ENCODE results near the gene ROS1.
"Not testable (repeated sequence)": the region's sequence is repeated elsewhere in the genome, so short reads cannot be mapped to it uniquely, and the experiment has no call there.

Gene ROS1

DNA sequence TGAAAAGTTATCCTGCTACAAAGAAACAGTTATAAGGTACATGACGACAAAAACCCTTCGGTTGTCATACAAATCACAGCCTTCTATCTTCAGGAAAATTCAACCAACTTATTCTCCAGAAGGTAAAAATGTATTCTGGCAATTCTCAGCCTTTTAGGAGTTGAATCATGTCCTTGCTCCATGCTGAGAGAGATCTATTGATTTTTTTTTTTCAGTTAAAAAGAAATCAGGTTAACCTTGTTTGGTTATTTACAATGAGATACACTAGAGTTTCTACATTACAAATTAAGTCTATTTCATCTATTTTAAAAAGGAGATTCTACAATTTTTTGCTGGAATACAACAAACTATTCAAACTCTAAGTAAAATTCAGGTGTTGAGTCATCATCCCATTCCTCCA is 45.4 kb downstream of the ROS1 start:
- DNase-seq (ENCODE audit: low read depth) = no peak

GRCh38 chr6:117375446-117375845 is 50.3 kb downstream of the ROS1 start:
- no peak for DNase-seq (ENCODE audit: low read depth)

DNA sequence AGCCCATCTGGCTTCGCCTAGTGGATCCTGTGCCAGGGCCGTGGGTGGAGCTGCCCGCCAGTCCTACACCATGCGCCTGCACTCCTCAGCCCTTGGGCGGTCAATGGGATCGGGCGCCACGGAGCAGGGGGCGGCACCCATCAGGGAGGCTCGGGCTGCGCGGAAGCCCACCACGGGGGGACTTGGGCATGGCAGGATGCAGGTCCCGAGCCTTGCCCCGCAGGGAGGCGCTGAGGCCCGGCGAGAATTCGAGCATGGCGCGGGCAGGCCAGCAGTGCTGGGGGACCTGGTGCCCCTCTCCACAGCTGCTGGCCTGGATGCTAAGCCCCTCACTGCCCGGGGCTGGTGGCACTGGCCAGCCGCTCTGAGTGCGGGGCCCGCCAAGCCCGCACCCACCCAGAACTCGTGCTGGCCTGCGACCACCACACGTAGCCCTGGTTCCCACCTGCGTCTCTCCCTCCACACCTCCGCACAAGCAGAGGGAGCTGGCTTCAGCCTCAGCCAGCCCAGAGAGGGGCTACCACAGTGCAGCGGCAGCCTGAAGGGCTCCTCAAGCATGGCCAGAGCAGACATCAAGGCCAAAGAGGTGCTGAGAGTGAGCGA is 52.4 kb downstream of the ROS1 start:
- no peak for DNase-seq (ENCODE audit: low read depth)

GRCh38 chr6:117372289-117372688 is 53.5 kb downstream of the ROS1 start:
- DNase-seq (ENCODE audit: low read depth) = not testable (repeated sequence)

DNA sequence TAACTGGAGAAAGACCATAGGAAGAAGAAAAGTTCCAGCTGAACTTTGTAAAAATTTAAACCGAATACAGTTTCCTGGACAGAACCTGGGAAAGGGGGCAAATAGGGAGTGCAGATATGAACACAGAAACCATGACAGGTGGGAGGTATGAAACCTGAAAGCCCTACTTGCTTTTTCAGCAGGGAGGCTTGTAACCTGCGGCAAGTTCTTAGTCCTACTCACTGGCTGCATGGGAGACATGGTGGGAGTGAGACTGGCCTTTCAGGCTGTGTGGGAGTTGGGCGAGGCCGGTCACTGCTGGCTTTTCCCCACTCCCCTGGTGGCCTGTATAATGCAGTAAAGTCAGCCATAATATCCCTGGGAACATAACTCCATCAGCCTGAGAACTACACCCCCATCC is 54.2 kb downstream of the ROS1 start:
- no peak for DNase-seq (ENCODE audit: low read depth)

GRCh38 chr6:117359581-117359980 is 66.2 kb downstream of the ROS1 start:
- no peak for DNase-seq (ENCODE audit: low read depth)

DNA sequence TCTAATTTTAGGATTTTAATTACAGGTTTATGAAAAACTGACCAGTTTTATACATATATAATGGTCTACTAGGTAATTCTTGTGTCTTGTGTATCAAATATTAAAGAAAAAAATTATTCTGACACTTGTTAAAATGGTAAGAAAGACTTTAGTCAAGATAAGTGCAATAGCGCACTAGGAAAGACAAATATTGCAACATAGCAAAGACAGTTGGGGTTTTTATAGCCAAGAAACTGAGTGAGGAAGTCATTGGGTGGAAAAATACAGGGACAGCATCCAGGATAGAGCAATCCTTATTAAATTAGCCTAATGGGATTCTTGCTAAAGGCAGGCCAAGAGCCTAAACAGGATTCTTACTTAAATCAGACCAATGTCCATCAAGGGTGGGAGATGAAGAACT is 71.1 kb downstream of the ROS1 start:
- DNase-seq (ENCODE audit: low read depth) = no peak

DNA sequence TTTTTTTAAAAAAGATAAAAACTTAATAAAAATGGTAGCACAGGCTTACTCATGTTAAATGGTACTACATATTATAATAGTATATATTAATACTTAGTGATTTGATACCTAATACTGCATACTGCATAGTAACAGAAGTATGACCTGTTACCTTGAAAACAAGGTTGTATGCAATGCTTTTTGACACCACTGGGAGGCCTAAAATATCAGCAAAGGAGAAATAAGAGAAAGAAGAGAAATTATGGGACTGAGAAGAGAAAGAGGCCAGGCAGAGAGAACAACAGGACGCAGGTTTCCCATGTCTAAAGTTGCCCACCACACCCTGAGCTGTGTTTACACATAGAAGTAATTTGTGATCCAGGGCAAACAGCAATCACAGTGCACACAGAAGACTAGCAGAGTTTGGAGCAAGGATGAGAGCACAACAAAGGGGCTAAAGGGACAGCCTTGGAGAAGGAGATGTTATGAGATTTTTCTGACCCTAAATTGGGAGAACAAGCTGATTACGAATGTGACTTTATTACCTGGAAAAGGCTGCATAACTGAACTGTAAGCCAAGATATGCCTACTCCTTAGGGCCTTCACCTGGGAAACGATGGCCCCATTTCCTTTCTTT is 73.2 kb downstream of the ROS1 start:
- DNase-seq (ENCODE audit: low read depth) = no peak

GRCh38 chr6:117351521-117351920 is 74.2 kb downstream of the ROS1 start:
- no peak for DNase-seq (ENCODE audit: low read depth)

DNA sequence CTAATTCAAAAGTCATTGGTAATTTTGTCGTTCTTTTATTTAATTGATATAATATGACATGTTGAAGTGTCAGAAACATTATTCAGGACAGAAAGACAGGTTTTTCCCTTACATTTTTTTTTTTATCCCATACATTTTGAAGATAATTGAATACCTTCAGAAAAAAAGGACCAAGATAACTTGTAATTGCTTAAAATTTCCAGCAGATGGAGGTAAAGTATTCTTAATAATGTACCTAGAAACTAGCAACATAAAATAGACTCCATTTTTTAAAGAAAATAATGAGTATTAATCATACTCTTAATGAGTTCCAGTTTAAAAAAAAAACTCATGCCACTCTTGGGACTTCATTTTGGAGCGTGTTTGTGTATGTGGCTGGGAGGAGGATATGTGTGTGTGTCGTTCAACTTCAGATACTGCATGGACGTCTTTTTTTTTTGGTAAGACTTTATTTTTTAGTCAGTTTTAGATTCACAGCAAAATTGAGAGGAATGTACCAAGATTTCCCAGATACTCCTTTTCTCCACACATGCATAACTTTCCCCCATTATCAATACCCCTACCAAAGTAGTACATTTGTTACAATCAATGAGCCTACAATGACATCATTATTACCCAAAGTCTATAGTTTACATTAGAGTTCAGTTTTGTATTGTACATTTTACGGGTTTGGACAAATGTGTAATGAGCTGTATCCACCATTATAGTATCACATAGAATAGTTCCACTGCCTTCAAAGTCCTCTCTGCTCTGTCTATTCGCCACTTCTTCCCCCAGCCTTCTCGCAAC is 79.4 kb downstream of the ROS1 start:
- DNase-seq (ENCODE audit: low read depth) = no peak

DNA sequence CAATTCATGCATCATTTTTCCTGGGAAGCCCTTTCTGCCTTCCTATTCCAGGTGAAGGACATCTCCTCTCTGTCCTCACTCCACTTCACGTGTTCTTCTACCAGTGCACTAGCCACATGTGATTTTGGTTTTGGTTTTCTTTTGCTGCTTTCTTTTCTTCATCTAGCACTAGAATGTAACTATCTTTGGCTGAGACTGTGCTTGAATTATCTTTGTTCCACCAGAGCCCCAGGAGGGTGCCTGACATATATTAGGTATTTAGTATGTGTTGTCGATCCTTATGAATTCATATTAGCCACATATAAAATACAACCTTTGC is 80.5 kb downstream of the ROS1 start:
- DNase-seq (ENCODE audit: low read depth) = no peak

DNA sequence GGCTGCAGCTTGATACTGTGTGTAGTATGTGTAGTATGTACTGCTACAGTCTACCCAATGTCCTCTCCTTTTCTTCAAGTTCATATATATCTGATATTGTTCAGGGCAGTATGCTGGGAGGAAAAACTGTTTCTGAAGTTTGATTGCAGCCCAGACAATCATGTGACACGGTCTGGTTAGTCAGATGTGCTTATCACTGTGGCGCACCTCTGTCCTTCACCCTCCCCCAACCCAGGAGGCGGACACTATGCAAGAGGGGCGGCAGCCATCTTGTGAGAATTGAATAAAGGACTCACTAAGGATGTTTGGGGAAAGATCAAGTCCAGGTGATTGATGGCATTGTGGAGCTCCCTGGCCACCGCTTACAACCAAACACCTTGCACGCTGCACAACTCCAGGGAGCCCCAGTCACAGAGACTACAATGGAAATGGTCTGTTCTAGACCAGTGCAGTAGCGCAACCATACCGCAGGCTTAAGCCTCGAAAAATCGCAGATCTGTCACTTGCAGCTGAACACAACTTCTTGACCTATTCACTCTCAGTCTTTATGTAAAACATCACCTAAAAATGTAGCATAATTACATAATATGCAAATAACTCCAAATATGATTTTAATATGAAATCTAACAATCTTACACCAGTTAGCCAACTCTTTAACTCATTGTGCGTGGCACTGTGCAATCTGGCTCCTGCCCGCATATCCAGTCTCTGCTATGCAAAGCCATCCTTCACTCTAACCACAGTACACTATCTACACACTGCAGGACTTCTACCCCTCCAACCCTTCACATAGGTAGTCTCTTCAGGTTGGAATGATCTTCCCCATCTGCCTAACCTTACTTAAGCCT is 81.1 kb downstream of the ROS1 start:
- DNase-seq (ENCODE audit: low read depth) = no peak

- no peak for DNase-seq (ENCODE audit: low read depth)
These were observed 87.2 kb downstream of the ROS1 start for GRCh38 chr6:117338567-117338966.

GRCh38 chr6:117329926-117330325 is 95.8 kb downstream of the ROS1 start:
- no peak for DNase-seq (ENCODE audit: low read depth)

DNA sequence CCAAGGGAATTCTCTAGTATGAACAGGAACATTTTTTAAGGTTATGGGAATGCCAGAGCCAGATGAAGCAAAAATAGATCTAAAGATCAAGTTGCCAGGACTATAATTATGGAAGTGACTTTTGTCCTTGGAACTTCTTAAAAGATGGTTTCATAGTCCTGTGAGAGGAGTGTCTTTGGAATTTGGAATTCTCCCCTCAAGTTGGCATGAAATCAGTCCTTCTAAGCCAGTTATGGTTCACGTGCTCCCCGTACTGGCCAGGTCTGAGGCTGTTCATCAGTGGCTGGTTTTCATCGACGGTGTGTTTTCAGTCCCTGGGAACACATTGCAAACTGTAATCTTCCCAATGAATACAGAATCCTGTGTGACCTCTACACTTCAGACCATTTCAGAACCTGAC is 97.2 kb downstream of the ROS1 start:
- no peak for DNase-seq (ENCODE audit: low read depth)

- no peak for DNase-seq (ENCODE audit: low read depth)
These were observed 97.7 kb downstream of the ROS1 start for GRCh38 chr6:117328005-117328389.

DNA sequence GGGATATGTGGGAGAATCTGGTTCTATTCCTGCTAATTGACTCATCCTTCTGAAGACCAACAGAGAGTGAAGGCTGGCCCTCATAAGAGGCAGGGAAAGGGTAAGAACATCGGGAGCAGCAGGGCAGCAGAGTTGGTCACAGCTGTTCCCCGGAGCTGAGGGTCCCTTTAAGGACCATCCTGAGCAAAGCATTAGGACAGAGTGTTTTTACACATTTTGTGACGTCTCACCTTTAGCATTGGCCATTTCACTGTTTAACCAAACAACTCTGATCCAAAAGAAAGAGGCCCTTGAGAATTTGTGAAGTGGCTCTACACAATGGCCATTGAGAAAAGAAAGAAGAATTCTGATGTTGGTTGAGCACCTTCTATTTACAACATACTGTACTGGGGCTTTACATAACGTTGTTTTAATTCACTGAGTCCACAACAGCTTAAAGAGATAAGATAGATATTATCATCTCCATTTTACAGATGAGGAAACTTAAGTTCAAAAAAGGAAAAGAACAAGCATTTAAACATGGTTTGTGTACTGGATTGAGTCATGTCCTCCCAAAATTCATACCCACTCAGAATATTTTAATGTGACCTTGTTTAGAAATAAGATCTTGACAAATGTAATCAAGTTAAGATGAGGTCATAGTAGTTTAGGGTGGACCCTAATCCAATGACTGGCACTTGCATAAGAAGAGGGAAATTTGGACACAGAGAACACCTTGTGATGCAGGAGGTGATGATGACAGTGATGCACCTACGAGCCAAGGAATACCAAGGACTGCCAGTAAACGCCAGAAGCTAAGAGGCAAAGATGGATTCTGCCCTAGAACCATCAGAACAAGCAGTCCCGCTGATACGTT is 98.4 kb downstream of the ROS1 start:
- DNase-seq (ENCODE audit: low read depth) = no peak

- no peak for DNase-seq (ENCODE audit: low read depth)
These were observed 99.3 kb downstream of the ROS1 start for GRCh38 chr6:117326396-117326795.

DNA sequence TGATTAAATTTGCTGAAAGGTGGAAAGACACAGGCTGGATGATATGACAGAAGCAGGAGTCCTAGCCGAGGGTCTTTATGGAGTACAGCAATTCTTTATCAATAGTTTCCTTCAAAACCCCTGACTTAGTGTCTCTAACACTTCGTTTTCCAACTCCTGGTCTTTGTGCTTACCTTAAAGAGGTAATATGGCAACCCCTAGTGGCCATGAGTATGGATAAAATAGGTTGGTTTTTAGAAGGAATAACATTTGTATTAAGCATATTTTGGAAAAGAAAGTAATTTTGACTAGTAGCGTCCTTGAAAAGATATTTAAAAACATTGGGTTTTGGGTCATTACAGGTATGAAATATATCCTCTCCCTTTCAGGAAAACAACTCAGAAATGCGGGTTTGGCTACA is 108.5 kb downstream of the ROS1 start:
- no peak for DNase-seq (ENCODE audit: low read depth)

GRCh38 chr6:117311726-117312125 is 114.0 kb downstream of the ROS1 start:
- DNase-seq (ENCODE audit: low read depth) = no peak

- DNase-seq (ENCODE audit: low read depth) = no peak
These were observed 114.4 kb downstream of the ROS1 start for GRCh38 chr6:117311310-117311709.

DNA sequence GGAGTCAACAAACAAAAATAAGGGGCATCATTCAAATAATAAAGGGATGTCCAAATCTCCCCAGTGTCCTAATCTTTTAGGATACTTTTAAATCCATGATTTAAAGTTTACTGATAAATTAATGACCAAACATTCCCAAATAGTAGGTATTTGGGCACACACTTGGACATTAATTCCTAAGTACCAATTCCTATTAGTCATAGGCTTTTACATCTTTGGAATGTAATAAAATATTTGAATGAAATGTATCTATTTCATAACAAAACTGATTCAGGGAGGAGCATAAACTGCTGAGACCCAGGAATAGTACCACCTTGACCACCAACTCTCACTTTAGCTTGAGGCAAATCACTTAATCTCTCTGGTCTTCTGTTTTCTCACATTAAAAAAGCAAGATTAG is 116.1 kb downstream of the ROS1 start:
- DNase-seq (ENCODE audit: low read depth) = no peak

Measured in T-helper 22 cell (primary cell).